ENCODE data around the gene LEMD2.

Gene LEMD2

DNA sequence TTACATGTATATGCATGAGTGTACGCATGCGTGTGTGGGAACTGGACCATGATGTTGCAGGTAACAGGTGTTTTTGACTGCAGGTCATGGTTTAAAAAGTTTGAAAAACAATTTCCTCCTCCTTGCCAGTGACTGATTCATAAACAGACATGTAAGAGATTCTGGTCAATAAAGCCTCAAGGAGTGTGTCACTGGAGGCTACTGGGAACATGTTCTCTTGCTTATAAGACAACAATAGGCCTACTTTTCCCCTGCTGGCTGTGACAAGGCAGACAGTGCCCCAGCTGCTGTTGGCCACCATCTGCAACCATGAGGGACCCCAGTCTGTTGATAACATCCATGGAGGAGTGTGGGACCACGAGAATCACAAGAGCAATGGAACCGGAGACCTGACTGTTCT, 12.7 kb downstream of the LEMD2 start:
- no peak for DNase-seq

DNA sequence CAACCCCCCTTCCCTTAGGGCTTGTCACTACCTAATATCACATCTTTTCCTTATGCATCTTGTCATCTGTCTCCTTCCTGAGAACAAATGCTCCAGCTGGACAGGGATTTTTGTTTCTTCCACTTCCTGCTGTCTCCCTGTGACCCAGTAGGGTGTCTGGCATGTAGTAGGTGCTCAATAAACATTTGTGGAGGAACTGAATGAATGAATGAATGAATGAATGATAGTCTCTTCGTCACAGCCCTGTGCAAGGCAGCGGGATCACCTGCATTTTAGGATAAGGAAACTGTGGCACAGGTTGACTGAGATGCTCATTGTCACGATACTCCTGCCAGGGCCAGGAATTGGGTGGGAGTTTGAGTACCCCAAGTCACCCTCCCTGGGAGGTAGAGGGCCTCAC, 14.2 kb downstream of the LEMD2 start:
- no peak for DNase-seq

DNA sequence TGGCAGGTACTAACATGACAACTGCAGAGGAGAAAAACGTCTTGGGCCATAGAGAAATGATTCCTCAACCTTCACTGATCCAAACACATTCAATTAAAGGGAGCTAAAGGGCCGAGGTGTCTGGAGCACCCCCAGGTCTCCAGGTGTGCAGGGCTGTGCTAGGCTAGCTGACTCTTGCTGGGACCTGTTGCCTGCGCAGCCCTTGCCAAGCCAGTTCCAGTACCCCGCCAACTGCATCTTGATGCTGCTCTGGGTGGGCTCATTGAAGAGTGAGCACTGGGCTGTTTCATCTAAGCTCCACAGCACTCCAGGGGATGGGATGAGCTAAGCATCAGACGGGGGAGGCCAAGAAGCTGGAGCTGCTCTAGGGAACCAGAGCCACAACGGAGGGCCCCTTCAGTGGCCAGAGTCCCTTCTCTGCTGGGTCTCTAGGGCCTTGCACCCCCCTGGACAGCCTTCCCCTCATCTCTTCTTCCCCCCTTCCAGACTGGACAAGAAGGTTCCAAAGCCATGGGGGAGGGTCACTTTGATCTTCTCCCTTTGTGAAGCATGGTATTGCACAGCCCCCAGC, 15.9 kb downstream of the LEMD2 start:
- no peak for DNase-seq

DNA sequence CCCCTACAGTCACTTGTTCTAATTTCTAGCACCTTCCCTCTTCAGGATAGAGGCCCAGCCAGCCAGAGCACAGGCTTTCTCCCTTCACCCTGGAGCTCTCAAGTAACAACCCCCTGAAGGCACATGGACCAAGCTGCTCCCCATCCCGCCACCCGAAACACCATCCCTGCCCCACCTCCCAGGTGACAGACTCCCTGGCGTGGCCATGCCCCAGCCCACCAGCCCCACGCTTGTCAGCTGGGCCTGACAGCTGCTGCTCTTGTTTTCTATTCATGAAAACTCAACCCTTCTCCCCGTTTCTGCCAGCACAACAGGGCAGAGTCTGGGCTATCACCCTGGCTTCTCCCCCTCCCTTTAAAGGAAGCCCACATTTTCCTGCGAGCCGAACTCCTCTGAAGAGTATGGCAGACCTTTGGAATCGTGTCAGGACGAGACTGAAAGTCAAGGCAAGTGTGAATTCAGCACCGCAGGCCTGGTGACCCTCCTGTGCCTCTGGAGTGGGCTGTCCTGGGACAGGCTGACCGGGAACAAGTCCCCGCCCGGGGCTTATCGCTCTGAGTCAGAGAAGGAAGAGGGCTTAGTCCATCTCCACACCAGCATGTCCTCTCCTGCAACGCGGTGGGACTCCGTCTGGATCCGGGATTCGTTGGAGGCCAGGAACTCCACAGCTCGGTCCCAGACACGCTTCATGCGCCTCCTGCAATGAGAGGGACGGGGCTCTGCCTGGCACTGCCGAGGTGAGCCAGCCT, 16.7 kb downstream of the LEMD2 start:
- no peak for DNase-seq

DNA sequence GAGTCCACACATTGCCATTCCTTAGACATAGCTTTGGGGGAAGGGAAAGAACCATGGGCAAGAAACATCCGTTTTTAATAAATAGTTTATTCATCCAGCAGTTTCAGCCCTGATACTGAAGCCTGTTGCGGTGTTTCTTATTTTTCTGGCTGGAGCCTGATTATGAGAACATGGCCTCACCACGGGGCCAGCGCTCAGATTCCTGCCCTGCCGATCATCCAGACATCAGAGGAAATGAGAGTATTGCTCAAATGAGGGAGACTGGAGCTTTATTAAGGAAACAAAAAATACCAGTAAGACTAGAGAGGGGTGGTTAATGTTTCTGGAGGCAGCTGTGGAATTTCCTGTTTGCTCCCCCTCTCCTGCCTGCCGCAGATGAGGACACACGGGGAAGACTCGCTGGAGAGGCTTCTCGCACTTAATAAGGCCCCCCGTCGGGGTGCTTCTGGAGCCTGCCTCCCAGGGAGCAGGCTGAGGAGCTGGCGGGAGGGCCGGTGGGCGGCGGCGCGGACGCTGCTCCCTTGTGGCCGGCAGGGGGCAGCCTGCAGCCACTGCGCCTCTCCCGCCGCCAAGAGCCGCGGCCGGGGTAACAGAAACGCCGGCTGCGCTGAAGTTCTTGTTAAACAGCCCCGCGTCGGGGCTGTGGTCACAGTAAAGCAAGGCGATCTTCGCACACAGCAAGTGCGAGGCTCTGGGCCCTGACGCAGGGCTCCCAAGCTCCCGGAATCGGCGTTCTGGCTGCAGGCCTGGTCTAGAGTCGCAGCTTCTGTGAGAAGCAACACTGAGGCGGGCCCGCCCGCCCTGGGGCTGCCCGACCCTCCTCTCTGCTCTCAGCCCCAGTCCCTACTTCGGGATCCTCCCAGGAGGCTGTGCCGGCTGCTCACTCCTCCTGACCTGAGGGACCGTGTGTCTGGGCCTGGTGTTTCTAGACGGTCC, 17.5 kb downstream of the LEMD2 start:
- DNase-seq, result peak; percentile 83

DNA sequence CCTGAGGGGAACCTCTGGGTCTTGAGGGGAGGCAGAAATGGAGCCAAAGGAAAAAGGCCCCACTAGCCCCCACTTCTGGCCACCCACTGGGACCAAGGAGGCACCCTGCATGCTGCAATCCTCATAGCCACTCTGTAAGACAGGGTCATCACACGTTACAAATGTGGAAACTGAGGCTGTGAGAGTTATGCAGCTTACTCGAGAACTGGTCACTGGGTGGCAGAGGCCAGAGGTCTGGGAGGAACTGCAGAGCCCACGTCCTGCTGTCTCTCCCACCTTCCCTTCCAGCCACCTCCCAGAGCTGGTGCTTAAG, 18.1 kb downstream of the LEMD2 start:
- DNase-seq, result no peak

DNA sequence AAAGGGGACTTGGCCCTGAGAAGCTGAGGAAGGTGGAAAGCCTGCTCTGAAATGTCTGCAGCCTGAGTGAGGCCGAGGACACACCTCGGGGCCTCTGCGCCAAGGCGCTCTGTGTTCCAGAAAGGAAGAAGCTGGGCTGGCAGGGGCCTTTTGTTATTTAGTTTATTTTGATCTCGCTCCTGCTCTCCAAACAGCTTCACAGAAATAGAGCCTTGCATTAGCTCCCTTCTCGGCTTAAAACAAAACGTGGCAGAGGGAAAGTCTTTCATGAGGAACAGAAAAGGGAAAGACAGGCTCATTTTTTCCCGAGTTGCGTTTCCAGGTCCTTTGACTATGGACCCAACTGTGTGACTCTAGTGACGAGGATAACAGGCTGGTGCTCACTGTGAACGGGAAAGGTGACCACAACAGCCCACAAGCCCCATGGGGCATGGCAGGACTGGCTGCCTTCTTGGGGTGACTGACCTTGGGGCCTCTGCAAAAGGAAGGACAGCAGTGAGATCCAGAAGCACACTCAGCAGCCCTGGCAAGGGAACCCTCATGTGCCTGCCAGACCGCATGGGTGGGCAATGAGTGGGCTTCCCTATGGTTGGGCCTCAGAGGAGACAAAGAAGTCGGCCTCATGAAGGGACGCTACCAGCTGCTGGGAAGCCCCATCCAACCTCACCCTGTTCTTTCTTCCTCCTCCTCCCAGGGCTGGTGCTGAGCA, 18.7 kb downstream of the LEMD2 start:
- no peak for DNase-seq

DNA sequence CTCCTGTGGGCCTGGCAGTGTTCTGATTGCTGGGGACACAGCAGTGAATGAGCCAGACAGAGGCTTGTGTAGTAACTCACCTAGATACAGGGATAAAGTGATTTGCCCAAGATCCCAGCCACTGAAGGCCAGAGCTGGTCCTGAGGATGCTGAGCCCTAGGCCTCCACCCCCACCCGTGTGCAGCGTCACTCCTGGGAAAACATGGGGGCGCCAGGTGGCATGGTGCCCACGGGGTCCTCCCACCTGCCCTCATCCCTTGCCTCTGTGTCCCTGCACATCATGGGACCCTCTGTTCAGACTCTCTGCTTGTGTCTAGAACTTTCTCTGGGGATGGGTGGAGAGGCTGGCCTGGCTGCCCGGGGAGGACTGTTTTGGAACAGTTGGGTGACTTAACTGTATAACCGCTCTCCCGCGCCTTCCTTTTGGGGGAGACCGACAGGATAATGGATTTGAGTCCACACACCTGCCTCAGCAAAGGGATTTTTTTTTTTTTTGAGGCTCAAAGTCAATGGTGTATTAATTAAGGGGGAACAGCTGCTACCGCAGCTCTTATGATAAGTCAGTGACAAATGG, 19.6 kb downstream of the LEMD2 start:
- DNase-seq, result no peak

DNA sequence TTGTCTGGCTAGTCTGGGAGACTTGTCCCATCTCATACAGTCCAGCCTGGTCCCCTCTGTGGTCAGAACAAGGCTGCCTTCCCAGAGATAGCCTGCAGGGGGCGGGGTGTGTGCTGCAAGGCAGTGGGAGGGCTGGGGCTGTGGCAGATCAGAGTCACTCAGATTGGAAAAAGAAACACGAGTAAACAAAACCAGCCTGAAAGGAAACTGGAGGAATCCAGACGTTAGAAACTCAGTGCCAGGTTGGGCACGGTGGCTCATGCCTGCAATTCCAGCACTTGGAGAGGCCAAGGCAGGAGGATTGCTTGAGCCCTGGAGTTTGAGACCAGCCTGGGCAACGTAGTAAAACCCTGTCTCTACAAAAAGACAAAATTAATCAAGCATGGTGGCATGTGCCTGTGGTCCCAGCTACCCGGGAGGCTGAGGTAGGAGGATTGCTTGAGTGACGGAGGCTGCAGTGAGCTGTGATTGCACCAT, 20.2 kb downstream of the LEMD2 start:
- DNase-seq, result peak; percentile 53

DNA sequence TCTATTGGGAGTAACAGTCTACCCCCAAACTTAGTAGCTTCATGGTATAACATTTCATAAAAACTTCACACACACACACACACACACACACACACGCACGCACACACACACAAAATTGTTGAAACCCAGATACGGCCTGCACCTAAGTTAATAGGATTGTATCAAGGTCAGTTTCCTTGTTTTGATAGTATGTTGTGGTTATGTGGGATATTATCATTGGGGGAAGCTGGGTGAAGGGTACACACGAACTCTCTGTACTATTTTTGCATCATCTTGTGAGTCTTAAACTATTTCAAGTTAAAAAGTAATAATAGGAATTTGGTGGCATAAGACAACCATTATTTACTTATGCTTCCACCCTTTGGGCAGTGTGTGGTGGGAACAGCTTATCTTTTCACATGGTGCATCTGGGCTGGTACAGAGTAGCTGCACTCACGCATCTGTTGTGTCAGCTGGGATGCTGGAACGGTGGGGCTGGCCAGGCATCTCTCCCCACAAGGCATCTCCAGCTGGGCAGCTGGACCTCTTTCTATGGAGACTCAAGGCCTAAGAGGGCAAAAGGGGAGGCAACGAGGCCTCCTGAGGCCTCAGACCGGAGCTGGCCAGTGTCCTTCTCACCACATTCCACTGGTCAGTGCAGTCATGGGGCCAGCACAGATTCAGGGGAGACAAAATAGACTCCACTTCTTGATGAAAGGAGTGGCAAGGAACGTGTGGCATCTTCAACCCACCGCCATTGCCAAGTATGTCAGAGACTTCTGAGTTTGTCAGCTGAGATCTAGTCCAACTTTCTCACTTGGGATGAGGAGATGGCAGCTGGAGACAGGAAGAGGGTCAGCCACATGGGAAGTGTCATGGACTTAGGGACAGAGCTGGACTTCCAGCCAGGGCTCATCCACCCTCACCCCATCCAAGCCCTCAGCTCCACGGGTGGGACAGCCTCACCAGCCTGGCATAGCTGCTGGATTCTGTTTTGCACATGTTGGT, 21.7 kb downstream of the LEMD2 start:
- DNase-seq, result no peak

DNA sequence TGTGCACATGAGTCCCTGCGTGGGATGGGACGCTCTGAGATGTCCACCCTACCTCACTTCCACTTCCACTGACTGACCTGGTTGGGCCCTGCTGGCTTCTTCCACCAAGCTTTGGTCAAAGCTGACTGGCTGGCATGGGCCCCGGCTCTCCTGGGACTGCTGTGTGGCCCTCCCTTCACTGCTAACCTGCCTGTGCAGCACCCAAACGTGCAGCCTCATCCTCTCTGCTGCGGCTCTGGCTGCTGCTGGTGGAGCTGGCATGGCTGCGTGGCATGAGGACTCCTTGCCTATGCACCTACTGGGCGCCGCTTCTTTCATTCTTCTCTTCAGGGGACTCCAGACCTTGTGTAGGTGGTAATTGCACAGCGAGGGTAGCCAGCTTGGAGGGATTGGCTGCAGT, 23.6 kb downstream of the LEMD2 start:
- no peak for DNase-seq

DNA sequence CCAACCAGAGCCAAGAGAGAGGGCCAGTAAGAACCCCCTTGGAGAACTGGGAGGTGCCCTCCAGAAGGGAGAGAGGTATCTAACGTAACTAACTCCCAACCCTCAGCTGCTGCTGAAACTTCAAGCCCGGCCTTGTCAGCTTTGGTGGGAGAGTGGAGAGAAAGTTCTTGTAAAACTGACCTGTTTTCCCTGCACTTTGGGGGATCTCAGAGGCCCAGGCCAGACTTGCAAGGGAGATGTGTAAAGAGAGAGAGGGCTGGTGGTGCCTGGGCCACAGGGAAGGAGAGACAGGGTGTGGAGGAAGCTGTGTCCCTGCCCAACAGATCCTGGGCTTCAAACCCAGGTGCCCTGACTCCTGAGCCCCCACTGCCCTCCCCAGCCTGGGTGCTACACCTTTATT, 24.9 kb downstream of the LEMD2 start:
- no peak for DNase-seq

DNA sequence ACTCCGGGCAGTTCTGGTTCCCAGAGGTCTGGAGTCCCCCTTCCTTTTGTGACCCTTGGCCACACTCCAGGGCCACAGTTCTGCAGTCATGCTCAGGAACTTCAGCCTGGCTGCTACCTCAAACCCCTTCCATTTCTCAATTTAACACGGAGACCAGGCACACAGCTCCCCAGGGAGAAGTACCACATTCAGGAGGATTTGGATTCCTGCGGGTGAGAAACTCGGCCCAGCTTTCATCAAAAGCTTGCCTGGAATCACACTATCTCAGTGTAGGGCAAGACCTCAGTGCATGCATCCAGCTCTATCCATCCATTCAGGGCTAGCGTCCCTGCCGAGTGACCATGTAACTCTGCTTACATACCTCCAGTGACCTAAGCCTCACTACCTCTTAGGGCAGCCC, 25.4 kb downstream of the LEMD2 start:
- no peak for DNase-seq

DNA sequence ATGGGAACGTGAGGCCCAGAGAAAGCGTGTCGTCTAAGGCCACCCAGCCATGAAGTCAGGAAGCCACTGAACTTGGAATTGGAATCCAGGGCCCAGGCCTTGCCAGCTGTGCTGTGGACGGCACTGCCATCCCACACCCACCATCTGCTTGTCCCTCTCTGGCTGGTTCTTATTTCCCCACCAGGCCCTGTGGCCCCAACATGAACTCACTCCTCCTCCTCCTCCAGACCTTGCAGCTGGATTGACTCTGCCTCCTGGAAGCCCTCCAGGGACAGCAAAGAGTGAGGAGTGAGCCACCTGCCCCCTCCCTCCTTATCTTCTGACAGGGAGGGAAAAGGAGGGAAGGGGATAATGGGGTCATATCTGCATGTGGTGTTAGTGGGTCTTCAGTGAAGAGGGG, 26.2 kb downstream of the LEMD2 start:
- no peak for DNase-seq

DNA sequence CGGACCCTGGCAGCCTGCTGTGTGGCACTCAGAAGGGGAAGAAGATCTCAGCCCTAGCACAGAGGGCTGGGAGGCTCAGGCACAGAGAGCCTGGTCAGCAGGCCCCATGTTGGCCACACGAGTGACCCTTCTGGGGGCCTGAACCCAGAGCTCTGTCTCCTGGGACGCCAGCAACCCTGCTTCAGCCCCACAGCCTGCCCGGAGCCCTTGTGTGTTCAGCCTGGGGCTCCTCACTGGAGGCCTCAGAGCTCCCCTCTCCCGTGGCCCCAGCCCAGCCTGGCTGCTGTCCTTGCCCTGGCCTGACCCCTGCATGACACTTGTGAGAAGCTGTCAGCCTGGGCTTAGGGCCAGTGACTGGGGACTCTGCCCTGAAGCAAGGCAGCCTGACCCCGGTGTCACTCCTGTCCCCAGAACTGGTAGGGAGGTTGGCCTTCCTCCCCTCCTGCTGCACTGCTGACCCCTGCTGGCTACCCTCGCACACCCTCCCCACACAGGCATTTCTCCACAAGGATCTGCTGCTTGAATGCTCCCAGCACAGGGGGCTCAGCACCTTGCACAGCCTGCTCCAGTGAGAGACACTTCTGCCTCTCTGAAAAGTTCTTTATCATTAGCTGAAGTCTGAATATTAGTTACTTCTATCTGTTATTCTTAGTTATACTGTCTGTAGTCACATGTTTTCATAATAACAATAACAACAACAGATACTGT, 26.9 kb downstream of the LEMD2 start:
- DNase-seq, result no peak

DNA sequence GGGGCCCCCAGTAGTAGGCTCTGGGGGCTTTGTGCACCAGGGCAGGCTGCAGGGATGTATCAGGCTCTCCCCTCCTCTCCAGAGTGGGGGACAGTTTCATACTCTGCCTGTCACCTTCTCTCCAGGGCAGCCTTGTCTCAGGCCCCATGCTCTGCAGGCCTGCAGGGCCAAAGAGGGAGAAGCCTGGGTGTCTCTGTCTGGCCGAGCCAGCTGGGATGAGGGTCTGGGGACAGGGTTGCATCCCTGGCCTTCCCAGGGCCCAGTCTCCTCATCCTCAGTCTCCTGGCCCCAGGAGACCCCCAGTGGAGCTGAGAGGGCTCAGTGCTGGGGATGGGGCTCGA, 27.4 kb downstream of the LEMD2 start:
- DNase-seq, result no peak

DNA sequence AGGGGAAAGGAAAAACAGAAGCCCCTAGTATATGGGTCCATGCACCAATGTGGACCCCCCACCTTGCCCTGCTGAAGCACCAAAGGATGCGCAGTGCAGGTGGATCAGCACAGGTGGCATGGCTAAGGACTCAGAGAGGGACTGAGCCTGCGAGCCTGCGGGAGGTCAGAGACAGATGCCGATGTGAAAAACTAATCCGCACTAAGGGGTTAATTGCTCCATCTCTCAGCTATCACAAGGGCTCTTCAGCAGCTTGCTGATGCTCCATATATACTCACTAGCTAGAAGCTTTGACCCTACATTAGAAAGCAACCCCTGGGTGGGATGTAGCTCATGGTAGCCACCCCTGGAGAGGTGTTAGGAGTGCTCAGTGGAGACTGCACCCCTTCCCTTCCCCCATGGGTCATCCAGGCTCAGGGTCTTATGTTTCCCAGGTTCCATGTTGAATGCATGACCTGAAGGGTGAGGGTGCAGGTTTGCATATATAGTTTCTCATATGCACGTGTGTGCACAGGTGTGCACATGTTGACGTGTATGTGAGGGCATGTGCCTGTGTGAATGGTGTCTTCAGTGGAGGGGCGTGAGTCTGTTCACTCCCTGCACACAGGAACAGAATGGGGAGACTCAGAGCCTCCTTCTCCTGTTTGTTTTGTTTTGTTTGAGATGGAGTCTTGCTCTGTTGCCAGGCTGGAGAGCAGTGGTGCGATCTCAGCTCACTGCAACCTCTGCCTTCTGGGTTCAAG, 28.9 kb downstream of the LEMD2 start:
- DNase-seq, result no peak

DNA sequence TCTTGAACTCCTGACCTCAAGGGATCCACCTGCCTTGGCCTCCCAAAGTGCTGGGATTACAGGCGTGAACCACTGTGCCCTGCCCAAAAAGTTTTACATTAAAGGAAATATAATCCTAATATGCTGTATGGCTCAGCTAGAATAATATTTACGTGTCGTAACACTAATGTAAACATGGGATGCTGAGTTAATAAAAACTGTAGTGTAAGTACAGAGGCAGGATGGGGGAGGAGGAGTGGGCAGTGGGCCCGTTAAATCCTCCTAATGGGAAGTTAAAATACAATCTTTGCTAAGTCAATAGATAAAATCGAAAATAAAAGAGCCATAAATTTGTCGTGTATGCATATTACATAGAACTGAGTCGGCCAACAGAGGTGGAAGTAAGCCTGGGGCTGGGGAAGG, 30.1 kb downstream of the LEMD2 start:
- DNase-seq, result no peak

DNA sequence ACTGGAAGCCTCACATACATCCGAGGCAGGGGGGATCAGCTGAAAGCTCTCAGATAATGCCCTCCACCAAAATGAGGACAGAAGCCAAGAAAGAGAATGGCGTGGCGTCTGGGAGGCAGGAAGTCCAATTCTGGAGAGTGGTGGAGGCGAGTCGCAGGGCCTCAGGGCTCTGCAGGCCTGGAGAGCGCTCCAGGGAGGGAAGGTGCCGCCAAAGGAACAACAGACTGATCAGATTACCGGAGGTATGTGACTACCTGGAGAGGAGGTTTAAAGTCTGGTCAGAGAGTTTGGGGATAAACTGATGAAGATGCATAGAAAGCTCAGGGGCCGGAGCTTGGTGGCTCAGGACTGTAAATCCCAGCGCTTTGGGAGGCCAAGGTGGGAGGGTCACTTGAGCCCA, 31.0 kb downstream of the LEMD2 start:
- DNase-seq, result no peak

DNA sequence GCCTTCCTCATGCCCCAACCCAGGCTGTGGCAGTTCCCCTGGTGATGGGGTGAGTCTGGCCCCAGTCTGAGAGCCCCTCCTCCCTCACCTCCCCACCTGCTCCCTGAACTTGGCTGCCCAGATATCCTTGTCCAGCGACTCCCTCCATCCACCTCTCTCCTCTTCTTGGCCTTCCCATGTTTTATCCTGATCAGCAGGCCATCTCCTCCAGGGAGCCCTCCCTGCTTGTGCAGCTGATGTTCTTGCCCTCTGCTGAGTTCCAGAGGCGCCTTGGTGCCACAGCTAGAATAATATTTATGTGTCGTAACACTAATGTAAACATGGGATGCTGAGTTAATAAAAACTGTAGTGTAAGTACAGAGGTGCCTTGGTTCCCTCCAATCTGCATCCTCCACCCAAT, 31.8 kb downstream of the LEMD2 start:
- no peak for DNase-seq

All from right kidney (tissue), 1 donor.